PC-3 (cell line): Measurements from ENCODE around the gene CES3. TPM values are rescaled to one million over a fixed set of nuclear protein-coding genes. Genes with fewer than 3 reads are reported as not detected.

ENCODE experiments used
- ATAC-seq: fragments of 200-7000 bp; cut with Tn5 transposase; 2 replicates; pipeline ENCODE4 v1.9.1; 2020; ENCODE audit warnings: mild to moderate bottlenecking, moderate library complexity
- BruUV-seq: library from RNA; stranded (reverse); fragments of 400-500 nt; replicated peaks from 2 replicates; lab custom pipeline; 2021; lab: Mats Ljungman, UMichigan
- CTCF ChIA-PET: fragments of 300-600 bp; sonication (Branson Sonifier 250); formaldehyde crosslinking; loops from one replicate; lab custom pipeline; 2022; ENCODE audit warnings: antibody characterized with exemption; lab: Charles Lee
- POLR2A ChIA-PET: fragments of 300-600 bp; sonication (Branson Sonifier 250); formaldehyde crosslinking; loops from one replicate; lab custom pipeline; 2022; ENCODE audit warnings: antibody characterized with exemption; ENCODE audit not compliant: unreplicated experiment; lab: Charles Lee
- DNase-seq: peaks from one replicate; pipeline ENCODE4 v3.0.0-alpha.2; 2015
- H2AFZ ChIP-seq: fragments of 300-600 bp; sonication (generic); 2 replicates; pipeline ENCODE4 v1.6.0; 2016; ENCODE audit warnings: antibody characterized with exemption, low read length
- H3F3A ChIP-seq: fragments of 300-600 bp; sonication (generic); one replicate; pipeline ENCODE4 v1.6.0; 2017; ENCODE audit warnings: antibody characterized with exemption, low read length, control low read depth, mild to moderate bottlenecking; ENCODE audit not compliant: unreplicated experiment
- H3K27ac ChIP-seq: fragments of 300-600 bp; sonication (generic); 2 replicates; pipeline ENCODE4 v1.5.1; 2016; ENCODE audit warnings: mild to moderate bottlenecking, low read length
- H3K27me3 ChIP-seq: fragments of 300-600 bp; sonication (generic); 2 replicates; pipeline ENCODE4 v1.6.1; 2016; ENCODE audit warnings: low read length, mixed read lengths
- H3K36me3 ChIP-seq: fragments of 300-600 bp; sonication (generic); 2 replicates; pipeline ENCODE4 v1.6.1; 2016; ENCODE audit warnings: low read depth, mixed run types, low read length, mixed read lengths
- H3K4me1 ChIP-seq: fragments of 300-600 bp; sonication (generic); 2 replicates; pipeline ENCODE4 v1.5.1; 2016; ENCODE audit warnings: low read length; ENCODE audit not compliant: insufficient read depth
- H3K4me2 ChIP-seq: fragments of 300-600 bp; sonication (generic); 2 replicates; pipeline ENCODE4 v1.6.0; 2016; ENCODE audit warnings: low read length
- H3K4me3 ChIP-seq: fragments of 300-600 bp; sonication (generic); 2 replicates; pipeline ENCODE4 v1.5.1; 2016; ENCODE audit warnings: mild to moderate bottlenecking, low read length, mixed read lengths
- H3K79me2 ChIP-seq: fragments of 300-600 bp; sonication (generic); 2 replicates; pipeline ENCODE4 v1.6.1; 2017; ENCODE audit warnings: low read length, mixed read lengths
- H3K9ac ChIP-seq: fragments of 300-600 bp; sonication (generic); 2 replicates; pipeline ENCODE4 v1.6.0; 2016; ENCODE audit warnings: mild to moderate bottlenecking, low read length
- H3K9me2 ChIP-seq: fragments of 300-600 bp; sonication (generic); replicated peaks from 2 replicates; pipeline ENCODE4 v1.6.1; 2016; ENCODE audit warnings: mixed run types, low read length, mixed read lengths
- H3K9me3 ChIP-seq: fragments of 300-600 bp; sonication (generic); 2 replicates; pipeline ENCODE4 v1.6.1; 2016; ENCODE audit warnings: low read length, mixed read lengths
- H4K20me1 ChIP-seq: fragments of 300-600 bp; sonication (generic); 2 replicates; pipeline ENCODE4 v1.6.1; 2016; ENCODE audit warnings: low read length, mixed read lengths
- EZH2 ChIP-seq: fragments of 300-600 bp; sonication (generic); IDR thresholded peaks from one replicate; pipeline ENCODE4 v1.6.1; 2017; ENCODE audit warnings: antibody characterized with exemption, mild to moderate bottlenecking, low read length; ENCODE audit not compliant: unreplicated experiment
- EZH2phosphoT487 ChIP-seq: fragments of 300-600 bp; sonication (generic); IDR thresholded peaks from 2 replicates; pipeline ENCODE4 v1.6.1; 2018; ENCODE audit warnings: mild to moderate bottlenecking, antibody characterized with exemption, low read length, borderline replicate concordance
- intact Hi-C: fragments of 100-400 bp; cut with micrococcal nuclease; formaldehyde crosslinking; loops from 2 replicates; pipeline ENCODE4 v1.9.0; 2023
- total RNA-seq: library from RNA; depleted of rRNA; stranded (reverse); fragments of >200 nt; gene quantifications from 2 replicates; pipeline ENCODE4 v1.2.3, GENCODE V29; 2014
- TF ChIP-seq, protein P1 (sequence below): fragments of 300-600 bp; sonication (generic); conservative IDR thresholded peaks from 2 replicates; pipeline ENCODE4 v1.5.1; 2017; ENCODE audit warnings: antibody characterized with exemption, low read depth, mild to moderate bottlenecking, low read length

Gene CES3
- total RNA-seq, 1 experiment from 2014 or later: 0.26 TPM

DNA sequence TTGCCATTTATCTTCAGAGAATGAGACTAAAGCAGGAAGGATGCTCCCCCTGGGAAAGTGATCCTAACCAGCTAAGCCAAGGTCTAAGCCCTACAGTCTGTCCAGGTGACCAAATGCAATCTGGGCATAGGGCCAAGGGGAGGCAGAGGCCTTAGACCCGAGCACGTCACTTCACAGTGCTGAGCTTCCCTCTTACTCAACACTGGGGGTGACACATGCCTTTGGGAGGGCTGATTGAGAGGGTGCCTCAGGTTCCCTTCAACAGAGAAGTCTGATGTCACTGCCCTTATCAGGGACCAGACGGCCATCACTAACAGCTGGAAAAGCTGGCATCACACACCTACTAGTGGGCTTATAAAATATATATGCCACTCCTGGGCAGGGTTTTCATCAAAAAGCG is 30.9 kb upstream of the CES3 start:
- ChIA-PET CTCF (no interaction called here), POLR2A (no interaction called here)
- Histone ChIP-seq H2AFZ (no peak overlapping the region), H3F3A (no peaks in the 10 kb centered on the region), H4K20me1 (peaks cover 3% of the 10 kb centered on the region; the same call in 1 of the 2 replicates), H3K4me3 (no peak overlapping the region), H3K79me2 (peaks cover 27% of the 10 kb centered on the region), H3K4me1 (peaks cover 16% of the 10 kb centered on the region; the same call in 1 of the 2 replicates), H3K9ac (no peak overlapping the region), H3K27me3 (peaks cover 7% of the 10 kb centered on the region), H3K9me3 (no peaks in the 10 kb centered on the region), H3K4me2 (no peak overlapping the region), H3K27ac (0 out of 2 replicates have a peak overlapping the region, but pooled peaks have one; percentile 14), H3K36me3 (no peaks in the 10 kb centered on the region; the same call in 1 of the 2 replicates), H3K9me2 (no peaks in the 10 kb centered on the region)
- intact Hi-C loops: no loop called here
- DNase-seq (peak; percentile 67), ATAC-seq (no peak)
- no TSS peak for BruUV-seq
- TF ChIP-seq, protein P1, sequence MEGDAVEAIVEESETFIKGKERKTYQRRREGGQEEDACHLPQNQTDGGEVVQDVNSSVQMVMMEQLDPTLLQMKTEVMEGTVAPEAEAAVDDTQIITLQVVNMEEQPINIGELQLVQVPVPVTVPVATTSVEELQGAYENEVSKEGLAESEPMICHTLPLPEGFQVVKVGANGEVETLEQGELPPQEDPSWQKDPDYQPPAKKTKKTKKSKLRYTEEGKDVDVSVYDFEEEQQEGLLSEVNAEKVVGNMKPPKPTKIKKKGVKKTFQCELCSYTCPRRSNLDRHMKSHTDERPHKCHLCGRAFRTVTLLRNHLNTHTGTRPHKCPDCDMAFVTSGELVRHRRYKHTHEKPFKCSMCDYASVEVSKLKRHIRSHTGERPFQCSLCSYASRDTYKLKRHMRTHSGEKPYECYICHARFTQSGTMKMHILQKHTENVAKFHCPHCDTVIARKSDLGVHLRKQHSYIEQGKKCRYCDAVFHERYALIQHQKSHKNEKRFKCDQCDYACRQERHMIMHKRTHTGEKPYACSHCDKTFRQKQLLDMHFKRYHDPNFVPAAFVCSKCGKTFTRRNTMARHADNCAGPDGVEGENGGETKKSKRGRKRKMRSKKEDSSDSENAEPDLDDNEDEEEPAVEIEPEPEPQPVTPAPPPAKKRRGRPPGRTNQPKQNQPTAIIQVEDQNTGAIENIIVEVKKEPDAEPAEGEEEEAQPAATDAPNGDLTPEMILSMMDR: no peak
- no peak for TF ChIP-seq EZH2phosphoT487
- TF ChIP-seq EZH2: no peak

DNA sequence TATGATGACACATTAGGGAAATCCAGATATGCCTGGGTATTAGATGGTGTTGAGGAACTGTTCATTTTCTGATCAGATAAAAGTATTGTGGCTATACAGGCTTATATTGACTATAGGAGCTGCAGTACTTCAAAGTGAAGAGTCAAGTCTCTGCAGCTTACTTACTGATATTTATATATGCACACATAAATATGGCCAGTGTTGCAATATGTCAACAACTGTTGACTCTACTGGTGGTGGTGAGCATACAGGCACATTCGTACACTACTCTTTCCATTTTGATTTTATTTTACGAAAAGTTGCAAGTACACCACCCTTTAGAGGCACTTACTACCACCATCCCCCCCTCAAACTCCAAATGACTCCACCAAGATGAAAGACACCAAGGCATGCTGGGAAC is 29.4 kb upstream of the CES3 start:
- no peak overlapping the region for H3K4me3 ChIP-seq
- no peaks in the 10 kb centered on the region for H3K9me2 ChIP-seq
- BruUV-seq: no TSS peak
- H3F3A ChIP-seq: no peaks in the 10 kb centered on the region
- TF ChIP-seq EZH2phosphoT487: no peak
- TF ChIP-seq, protein P1: no peak
- TF ChIP-seq EZH2: no peak
- ChIA-PET POLR2A (no interaction called here), CTCF (no interaction called here)
- no peak overlapping the region for H3K9ac ChIP-seq
- ATAC-seq: no peak
- no peak for DNase-seq
- H3K4me1 ChIP-seq: peaks cover 20% of the 10 kb centered on the region; the same call in 1 of the 2 replicates
- intact Hi-C loops: no loop called here
- no peaks in the 10 kb centered on the region for H3K9me3 ChIP-seq
- no peaks in the 10 kb centered on the region; the same call in 1 of the 2 replicates for H3K36me3 ChIP-seq
- H3K4me2 ChIP-seq: no peak overlapping the region
- H4K20me1 ChIP-seq: peaks cover 3% of the 10 kb centered on the region; the same call in 1 of the 2 replicates
- H3K27me3 ChIP-seq: no peaks in the 10 kb centered on the region
- peaks cover 41% of the 10 kb centered on the region for H3K79me2 ChIP-seq
- no peak overlapping the region for H2AFZ ChIP-seq
- H3K27ac ChIP-seq: no peak overlapping the region

DNA sequence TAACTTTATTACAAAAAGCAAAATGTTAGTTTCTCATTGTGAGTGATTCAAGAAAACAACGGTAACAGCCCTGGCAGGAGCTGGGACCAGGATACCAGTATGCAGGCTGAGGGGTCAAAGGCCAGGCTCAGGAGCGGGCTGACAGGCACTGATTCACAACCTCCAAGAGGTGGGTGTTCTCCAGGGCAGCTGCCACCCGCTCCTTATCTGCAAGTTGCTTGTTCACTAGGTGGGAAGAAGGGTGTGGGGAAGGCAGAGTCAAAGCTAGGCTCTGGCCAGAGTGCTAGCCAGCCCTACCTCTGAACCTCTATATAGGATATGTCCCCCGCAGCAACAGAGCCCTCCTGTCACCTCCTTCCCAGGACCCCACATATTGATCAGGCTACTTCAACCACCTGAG is 29.0 kb upstream of the CES3 start:
- Histone ChIP-seq H4K20me1 (peaks cover 3% of the 10 kb centered on the region; the same call in 1 of the 2 replicates), H3K9ac (no peak overlapping the region), H3K9me3 (no peaks in the 10 kb centered on the region), H3F3A (no peaks in the 10 kb centered on the region), H2AFZ (no peak overlapping the region), H3K4me2 (no peak overlapping the region), H3K4me3 (no peak overlapping the region), H3K79me2 (peaks cover 42% of the 10 kb centered on the region), H3K36me3 (no peaks in the 10 kb centered on the region; the same call in 1 of the 2 replicates), H3K27ac (no peak overlapping the region), H3K4me1 (peaks cover 20% of the 10 kb centered on the region; the same call in 1 of the 2 replicates), H3K9me2 (no peaks in the 10 kb centered on the region), H3K27me3 (no peaks in the 10 kb centered on the region)
- no peak for TF ChIP-seq EZH2
- POLR2A ChIA-PET: no interaction called here
- no TSS peak for BruUV-seq
- DNase-seq: no peak
- CTCF ChIA-PET: no interaction called here
- ATAC-seq: no peak
- intact Hi-C loops: no loop called here
